ENCODE results near the gene RRP1.
A peak's percentile ranks its signal among the peaks of the same experiment; 100 is the strongest.

RRP1 gene

DNA sequence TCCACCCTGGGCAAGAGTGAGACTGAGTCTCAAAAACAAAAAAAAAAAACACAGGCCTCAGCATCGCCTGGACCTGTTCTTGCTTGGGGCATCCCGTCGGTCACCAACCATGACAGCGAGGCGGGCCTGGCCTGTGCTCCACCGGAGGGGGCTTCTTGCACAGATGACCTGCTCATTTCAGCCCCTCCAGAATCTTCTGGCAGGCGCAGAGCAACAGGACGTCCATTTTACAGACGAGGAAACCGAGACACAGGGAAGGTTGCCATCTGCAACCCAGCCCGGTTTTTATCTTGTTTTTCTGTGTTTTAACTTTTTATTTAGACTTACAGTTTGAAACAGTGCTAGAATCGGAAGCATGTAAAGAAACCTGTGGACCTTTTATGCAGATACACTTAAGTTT lies 14.2 kb upstream of the RRP1 start:
- no peak for DNase-seq

DNA sequence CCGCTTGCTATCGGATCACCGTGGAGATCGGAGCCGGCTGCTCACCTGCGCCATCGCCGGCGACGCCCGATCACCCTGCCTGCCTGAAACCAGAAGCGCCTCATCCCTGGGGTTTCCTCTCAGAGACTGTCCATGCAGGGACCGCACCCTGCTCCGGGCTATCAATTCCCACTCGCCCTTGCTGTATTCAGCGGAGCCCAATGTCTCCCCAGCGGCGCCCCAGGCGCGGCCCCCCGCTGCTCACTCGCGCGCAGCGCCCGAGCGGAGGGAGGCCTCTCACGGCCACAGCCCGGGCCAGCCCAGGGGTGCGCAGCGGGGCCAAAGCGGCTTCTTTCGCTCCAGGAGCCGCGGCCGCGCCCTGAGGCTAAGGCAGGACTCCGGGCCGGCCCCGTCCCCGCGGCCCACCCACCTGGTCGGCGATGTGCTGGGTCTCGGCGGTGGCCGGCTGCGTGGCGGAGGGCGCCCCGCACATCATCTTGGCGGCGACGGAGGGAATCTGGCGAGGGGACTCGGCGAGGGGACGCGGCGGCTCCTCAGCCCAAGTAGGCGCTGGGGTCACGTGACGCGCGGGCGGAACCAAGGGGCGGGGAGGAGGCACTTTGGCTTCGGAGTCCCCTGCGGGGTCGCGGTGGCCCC lies 13.5 kb upstream of the RRP1 start, which contains the start of gene CSTB:
Gene CSTB (minus strand): TSS at position 514 of the 636 bp plus-strand sequence. CDS start 39 bp downstream, at position 475.
- peak in 56 of 58 donors; percentile 44 to 94 (median 83) for DNase-seq

DNA sequence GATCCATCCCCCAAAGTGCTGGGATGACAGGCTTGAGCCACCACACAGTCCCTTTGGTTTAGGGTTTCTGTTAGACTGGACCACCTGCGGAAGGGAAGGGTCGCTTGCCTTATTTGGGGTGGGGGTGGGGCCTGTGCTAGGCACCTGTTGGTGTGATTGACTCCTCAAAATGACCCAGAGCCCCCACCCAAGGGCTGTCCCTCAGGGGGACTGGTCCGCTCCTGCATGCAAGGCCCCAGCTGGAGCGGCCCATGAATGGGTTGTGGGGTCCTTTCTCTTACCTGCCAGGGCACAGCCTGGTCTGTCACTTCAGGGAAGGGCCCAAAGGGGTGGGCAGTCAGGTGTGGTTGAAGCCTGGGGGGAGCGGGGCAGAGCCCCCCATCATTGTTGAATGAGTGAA lies 11.4 kb upstream of the RRP1 start:
- DNase-seq = no peak

DNA sequence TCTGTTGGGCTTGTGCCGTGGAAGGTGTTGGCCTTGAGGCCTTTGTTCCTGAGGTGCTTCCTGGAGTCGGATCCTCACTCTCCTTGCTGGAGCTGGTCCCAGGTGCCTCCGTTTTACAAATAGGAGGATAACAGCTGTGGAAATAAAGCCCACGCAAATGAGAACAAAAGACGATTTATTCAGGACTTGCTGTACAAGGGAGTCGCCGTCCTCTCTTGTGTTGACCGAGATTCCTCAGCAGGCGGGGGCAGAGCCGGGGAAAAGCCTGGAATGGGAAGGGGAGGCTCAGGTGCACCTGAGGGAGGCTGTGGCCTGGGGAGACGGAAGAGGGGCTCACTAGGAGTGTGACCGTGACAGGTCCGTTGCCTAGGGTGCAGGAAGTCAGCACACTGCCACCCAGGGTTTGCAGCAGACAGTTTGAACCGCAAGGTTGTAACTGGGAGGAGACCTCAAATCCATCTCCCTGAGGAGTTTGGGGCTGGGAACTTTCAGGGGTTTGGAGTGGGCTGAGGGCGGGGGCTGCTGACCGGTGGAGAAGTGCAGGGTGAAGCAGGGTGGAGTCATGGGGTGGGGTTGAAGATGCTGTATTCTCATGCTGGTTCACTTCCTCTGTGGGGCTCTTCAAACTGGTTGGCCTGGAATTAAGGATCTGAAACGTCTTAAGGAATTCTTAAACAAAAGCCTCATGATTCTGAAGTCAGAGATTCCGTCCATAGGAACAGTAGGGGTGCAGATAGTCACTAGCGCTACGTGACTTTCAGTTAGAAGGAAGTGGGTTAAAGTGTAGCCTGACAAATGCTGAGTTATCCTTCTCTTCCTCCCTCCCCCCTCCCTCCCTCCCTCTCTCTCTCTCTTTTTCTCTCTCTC lies 10.7 kb upstream of the RRP1 start:
- DNase-seq = no peak

DNA sequence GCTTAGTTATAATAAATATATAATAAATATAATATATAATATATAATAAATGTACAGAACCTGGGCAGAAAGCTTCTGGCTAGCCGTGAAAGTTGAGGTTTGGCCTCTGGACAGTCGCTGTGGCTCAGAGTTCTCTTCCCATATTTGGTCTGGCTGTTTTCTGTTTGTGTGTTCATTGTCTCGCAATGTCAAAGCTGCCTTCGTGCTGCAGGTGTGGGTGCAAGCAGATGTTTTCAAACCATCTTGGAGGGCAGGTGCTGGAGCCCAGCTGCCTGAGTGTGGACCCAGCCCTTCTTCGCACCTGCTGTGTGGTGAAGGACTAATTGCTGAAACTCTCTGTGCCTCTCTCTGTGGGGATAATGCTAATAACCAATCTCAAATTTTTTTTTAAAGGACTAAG lies 9.7 kb upstream of the RRP1 start:
- no peak for DNase-seq

DNA sequence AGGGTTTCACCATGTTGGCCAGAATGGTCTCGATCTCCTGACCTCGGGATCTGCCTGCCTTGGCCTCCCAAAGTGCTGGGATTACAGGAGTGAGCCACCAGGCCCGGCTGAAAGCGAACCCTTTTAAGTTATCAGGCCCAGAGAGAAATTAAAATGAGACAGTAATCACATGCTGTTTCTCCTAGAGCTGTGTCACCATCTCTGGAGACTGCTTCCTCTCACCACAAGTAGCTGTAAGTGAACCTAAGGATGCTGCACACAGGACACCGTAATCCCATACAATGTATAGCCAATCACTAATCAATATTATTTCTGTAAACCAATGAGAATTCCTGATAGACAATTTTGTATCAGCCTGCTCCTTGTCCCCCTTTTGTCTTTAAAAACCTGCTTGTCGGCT lies 7.5 kb upstream of the RRP1 start:
- DNase-seq = no peak

DNA sequence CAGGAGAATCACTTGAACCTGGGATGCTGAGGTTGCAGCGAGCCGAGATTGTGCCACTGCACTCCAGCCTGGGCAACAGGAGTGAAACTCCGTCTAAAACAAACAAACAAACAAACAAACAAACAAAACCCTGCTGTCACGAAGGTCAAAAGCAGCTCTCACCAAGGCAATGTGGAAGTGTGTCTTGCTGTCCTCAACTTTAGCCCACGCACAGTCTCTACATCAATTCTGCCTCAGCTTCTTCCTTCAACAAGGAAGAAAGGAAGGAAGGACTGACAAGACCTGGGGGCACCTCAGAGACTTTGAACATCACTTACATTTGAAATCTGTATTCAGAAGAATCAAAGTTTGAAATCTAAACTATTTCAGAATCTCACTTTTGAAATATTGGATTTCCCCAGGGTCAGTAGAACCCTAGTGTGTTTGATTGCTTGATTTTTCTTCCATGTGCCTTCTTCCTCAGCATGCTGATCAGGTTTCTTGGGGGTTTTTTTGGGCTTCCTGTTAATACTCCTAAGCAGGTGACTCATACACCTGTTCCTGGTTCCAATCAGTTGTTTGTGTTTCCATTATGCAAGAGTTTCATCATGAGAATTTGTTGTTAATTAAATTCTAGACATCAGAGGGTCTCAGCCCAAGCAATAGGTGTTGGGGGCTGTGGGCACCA lies 6.8 kb upstream of the RRP1 start:
- DNase-seq = no peak

DNA sequence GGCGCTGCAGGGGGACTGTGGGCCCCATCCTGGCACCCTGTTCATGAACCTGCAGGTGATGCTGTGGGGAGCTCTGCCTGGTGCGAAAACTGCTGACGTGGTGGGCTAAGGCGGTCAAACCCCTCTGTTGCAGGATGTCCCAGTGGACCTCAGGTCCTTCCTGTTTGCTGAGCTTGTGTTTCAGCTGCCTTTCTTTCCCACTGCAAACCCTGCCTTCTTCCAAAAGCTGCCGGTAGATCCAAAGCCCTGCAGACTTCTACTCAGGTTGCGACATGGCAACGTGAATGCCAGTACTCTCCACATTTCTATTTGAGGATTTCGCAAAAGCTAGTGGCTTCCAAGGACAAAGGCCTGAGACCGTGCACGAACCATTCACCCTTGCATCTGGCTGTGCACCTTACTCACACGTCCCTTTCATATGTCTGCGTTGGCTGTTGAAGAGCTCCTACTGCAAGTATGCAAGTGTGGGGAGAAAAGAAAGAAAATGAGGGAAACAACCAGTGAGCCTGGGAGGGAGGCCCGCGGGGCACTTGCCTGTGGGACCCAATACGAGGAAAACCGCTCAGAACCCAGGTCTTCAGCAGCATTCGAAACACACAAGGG lies 6.2 kb upstream of the RRP1 start:
- no peak for DNase-seq

DNA sequence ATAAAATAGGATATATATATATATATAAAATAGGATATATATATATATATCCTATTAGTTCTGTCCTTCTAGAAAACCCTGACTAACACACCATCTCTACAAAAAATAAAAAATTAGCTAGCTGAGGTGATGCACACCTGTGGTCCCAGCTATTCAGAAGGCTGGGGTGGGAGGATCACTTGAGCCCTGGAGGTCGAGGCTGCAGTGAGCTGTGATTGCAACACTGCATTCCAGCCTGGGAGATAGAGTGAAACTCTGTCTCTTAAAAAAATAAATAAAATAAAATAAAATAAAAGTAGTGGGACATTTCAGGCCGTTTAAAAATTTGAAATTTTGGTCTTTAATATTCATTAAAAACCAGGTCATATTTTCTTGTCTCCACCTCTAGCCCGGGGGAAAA lies 4.2 kb upstream of the RRP1 start:
- DNase-seq = no peak

DNA sequence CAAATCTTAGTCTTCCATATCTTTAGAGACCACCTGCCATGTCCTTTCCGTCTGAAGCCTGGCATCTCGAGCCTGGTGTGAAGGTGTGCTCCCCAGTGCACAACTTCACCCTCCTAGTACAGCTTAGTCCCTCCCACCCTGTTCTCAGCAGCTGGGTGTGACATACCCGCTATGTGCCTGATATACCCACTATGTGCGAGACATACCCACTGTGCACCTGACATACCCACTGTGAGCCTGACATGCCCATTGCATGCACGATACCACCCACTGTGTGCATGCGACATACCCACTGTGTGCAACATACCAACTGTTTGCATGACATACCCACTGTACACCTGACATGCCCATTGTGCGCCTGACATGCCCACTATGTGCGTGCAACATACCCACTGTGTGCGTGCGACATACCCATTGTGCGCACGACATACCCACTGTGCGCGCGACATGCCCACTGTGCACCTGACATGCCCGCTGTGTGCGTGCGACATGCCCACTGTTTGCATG lies 3.0 kb upstream of the RRP1 start:
- DNase-seq = no peak

DNA sequence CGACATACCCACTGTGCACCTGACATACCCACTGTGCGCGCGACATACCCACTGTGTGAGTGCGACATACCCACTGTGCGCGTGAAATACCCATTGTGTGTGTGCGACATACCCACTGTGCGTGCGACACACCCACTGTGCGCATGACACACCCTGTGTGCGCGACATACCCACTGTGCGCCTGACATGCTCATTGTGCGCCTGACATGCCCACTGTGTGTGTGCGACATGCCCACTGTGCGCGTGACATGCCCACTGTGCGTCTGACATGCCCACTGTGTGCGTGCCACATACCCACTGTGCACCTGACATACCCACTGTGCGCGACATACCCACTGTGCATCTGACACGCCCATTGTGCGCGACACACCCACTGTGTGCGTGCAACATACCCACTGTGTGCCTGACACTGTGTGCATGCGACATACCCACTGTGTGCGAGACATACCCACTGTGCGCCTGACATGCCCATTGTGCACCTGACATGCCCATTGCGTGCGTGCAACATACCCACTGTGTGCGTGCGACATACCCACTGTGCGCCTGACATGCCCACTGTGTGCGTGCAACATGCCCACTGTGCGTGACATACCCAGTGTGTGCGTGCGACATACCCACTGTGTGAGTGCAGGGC lies 2.5 kb upstream of the RRP1 start:
- no peak for DNase-seq

DNA sequence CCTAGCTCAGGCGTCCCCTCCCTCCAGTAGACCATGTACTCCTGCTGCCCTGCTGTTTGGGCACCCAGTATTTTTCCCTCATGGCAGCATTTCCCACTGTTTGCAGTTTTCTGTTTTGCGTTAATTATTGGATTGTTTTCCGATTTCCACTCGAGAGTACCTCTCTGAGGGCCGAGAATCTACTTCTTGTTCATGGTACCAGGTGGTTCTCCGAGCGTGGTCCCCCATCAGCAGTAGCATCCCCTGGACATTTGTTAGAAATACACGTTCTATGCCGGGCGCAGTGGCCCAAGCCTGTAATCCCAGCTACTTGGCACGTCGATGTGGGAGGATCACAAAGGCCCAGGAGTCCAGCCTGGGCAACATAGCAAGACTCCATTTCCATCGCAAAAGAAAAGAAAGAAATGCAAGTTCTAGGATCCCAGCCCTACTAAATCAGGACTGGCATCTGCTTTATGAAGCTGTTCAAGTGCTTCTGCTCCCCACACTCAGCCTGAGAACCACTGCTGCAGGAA lies 690 bp downstream of the RRP1 start:
- no peak for DNase-seq

DNA sequence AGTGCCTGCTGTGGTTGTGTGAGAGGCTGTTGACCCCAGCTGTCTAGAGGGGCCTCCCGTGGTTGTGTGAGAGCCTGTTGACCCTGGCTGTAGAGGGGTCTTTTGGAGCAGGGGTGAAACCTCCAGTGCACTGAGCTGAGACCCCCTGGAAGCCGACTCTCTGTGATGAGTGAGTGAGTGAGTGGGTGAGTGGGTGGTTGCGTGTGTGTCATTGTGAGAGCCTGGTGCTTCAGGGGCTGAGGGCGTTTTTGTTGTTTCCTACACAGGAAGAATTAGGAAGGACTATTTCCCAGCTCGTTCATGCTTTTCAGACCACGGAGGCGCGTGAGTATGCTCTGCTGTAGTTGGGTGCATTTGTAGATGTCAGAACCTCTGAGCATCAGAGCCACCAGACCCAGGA lies 3.0 kb downstream of the RRP1 start:
- no peak for DNase-seq

DNA sequence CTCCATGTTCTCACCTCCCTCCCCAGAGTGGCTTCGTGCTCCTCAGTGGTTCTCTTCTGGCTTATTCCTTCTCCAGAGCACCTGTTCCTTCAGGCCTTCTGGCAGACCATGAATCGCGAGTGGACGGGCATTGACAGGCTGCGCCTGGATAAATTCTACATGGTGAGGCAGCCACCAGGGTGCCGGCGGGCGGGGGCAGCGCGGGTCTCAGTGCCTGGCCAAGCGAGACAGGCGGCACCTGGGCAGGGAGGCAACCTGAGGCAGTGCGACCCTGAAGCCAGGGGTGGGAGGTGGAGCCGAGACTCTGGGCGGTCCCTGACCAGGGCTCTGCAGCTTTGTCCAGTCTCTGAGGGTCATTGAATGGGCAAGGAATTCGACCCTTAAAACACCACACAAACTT lies 3.9 kb downstream of the RRP1 start:
- no peak for DNase-seq

DNA sequence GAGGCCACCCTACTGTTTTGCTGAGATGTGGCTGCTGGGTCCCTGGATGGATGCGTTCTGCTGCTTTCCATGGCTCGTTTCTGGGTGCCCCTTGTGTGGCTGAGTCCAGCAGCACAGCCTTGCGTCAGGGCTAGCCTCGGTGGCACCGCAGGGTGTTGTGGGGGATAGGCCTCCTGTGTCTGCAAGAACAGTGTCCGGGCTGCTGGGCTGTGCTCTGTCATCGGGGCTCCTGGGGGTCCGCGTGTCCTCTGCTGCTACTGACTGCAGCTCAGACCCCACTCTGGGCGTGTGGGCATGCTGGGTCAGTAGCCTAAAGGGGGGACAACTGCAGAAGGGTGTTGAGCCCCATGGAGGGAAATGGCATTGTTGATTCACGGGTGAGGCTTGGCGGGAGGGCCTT lies 4.9 kb downstream of the RRP1 start:
- no peak for DNase-seq

DNA sequence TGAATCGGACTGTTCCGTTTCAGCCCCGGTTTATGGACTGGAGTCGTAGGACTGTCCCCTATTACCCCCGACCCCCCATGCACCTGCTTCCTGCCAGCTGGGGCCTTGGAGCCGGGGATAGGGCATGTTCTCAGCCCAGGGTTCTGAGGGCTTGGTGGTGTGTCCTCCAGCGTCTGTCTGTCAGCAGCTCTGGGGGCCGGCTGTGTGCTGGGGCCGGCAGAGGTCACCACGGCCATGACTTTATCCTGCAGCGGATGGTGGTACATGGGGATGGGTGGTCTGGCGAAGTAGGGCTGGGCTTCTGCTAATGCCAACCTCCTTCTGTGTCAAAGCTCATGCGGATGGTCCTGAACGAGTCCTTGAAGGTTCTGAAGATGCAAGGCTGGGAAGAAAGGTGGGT lies 5.5 kb downstream of the RRP1 start:
- DNase-seq = no peak

DNA sequence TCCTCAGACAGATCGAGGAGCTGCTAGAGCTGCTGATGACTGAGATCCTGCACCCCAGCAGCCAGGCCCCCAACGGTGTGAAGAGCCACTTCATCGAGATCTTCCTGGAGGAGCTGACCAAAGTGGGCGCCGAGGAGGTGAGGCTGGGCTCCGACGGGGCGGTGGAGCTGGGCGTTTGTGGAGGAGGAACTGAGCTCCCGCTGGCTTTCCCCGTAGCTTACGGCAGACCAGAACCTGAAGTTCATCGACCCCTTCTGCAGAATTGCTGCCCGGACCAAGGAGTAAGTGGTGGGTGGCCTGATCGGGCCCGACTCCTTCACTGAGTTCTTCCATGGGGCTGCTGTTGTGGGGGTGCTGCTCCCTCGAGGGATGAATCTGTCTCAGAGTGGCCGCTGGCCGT lies 8.0 kb downstream of the RRP1 start:
- no peak for DNase-seq

DNA sequence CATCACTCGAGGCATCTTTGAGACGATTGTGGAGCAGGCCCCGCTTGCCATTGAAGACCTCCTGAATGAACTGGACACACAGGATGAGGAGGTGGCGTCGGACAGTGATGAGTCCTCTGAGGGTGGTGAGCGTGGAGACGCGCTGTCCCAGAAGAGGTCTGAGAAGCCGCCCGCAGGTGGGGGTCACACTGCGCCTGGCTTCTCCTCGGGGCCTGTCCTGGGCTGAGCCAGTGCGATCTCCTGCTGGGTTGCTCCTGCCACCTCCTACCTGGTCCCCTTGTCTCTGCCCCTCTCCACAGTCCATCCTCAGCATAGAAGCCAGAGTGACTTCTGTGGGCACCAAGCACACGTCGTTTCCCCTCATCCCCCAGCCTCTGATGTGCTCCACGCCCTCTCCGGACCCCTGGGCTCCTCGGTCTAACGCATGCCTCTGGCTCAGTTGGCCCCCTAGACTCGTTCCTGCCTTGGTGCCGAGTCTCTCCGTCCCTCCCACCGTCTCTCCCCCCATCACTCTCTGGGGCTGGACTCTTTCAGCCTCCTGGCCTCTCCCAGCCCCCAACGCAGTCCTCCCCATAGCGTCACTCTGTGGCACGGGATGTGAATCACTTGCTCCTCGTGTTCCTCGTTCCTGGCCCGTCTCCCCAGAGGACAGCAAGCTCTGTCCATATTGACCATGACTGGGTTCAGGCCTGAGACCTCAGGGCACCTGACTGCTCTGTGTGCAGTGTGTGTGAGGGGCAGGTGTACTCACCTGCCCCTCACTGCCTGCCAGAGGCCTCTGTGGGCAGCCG lies 8.7 kb downstream of the RRP1 start:
- DNase-seq = no peak

DNA sequence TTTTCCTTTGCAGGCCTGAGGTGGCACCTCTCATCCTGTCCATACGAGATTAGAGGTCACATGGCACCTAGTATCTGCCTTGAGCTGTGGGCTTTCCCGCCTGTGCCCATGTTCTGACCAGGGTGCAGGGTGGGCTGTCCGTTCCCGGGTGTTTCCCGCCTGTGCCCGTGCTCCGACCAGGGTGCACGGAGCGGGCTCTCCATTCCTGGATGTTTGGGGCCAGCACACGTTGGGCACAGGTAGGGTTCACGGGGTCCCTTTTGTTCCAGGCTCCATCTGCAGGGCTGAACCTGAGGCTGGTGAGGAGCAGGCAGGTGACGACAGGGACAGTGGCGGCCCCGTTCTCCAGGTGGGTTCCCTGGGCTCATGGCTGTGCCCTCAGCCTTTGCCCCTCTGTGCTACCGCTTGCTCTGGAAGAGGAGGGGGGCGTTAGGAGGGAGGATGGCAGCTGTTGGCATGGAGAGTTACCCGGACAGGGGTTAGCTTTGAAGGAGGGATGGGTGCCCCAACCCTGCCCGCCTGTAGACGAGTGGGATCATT lies 10.0 kb downstream of the RRP1 start:
- no peak for DNase-seq

DNA sequence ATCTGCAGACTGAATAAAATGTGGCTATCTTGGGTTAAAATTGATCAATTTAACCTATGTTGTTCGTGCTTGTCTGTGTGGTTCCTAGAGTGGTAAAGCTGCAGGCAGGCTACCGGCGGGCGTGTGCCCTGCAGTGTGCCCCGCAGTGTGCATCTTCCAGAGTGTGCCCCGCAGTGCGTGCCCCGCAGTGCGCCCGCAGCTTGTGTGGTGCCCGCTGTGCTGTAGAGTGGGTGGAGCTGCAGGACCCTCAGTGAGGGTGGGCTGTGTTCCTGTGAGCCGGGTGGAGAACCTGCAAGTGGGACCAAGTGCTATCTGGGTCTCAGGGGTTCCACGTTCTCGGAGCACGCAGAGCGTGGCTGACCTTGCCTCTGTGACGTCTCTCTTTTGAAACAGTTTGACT lies 10.7 kb downstream of the RRP1 start:
- no peak for DNase-seq
